ENCODE results near the gene PLA2G4B. TPM values are rescaled to one million over a fixed set of nuclear protein-coding genes. Genes with fewer than 3 reads are reported as not detected.

PLA2G4B gene
- total RNA-seq, 1 experiment from 2014 or later = 3.7 TPM

DNA sequence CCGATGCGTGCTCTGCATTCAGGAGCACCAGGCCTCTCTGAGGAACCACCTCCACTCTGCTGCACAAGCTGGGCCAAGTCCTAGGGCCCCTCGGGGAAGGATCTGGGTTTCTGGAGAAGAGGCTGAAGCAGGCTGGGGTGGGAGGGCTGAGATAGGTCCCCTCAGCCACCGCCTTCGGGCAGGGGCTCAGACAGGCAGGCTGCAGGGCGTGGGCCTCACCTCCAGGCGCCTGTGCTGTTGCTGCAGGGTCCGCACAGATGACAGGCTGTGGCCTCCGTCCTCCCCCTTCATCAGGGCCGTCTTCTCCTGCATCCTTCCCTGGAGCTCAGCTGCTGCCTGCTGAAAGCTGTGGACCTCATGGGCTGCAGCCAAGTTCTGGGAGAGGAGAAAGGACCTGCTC is 15.2 kb downstream of the PLA2G4B start:
- Histone ChIP-seq H3K23me2 (ENCODE audit: insufficient read length, low read depth, low read length, poor library complexity, severe bottlenecking) (peaks cover 3% of the 10 kb centered on the region), H4K8ac (replicated peaks; ENCODE audit: insufficient read length, low read depth, low read length) (no peak overlapping the region), H3K18ac (ENCODE audit: insufficient read length, low read depth, low read length) (no peak overlapping the region), H3K79me1 (ENCODE audit: insufficient read depth, low read depth, low read length, poor library complexity, severe bottlenecking) (no peaks in the 10 kb centered on the region), H3K9ac (ENCODE audit: extremely low read depth, insufficient read length, low read length) (no peak overlapping the region), H3K14ac (ENCODE audit: insufficient read depth, low read length) (no peak overlapping the region), H3K79me2 (ENCODE audit: insufficient read depth, low read length) (no peaks in the 10 kb centered on the region), H3K56ac (ENCODE audit: insufficient read length, low read depth, low read length) (no peak overlapping the region), H2AFZ (ENCODE audit: low read length) (no peak overlapping the region), H3K27me3 (ENCODE audit: insufficient read depth, low read length) (no peaks in the 10 kb centered on the region), H3T11ph (ENCODE audit: low read length) (no peak overlapping the region), H3K9me3 (ENCODE audit: control insufficient read depth, low read depth, low read length) (no peaks in the 10 kb centered on the region), H2BK15ac (ENCODE audit: low read depth, low read length) (no peak overlapping the region), H3K27ac (ENCODE audit: insufficient read length, low read depth, low read length) (no peak overlapping the region), H3K23ac (ENCODE audit: insufficient read length, low read depth, low read length) (no peak overlapping the region), H4K5ac (ENCODE audit: insufficient read length, low read depth, low read length) (no peak overlapping the region), H2BK120ac (ENCODE audit: low read depth, low read length, poor library complexity, severe bottlenecking) (no peak overlapping the region), H2BK20ac (ENCODE audit: low read depth, low read length, poor library complexity, severe bottlenecking) (no peak overlapping the region), H2AK5ac (ENCODE audit: insufficient read length, low read length) (no peak overlapping the region), H3K4me1 (ENCODE audit: insufficient read depth, low read length) (no peaks in the 10 kb centered on the region), H4K91ac (ENCODE audit: insufficient read length, low read depth, low read length) (no peak overlapping the region), H4K20me1 (ENCODE audit: control insufficient read depth, insufficient read depth, insufficient read length) (no peaks in the 10 kb centered on the region), H3K4me2 (ENCODE audit: insufficient read depth, insufficient read length, low read length) (no peak overlapping the region), H2BK5ac (ENCODE audit: insufficient read length, low read length) (no peak overlapping the region), H3K4ac (ENCODE audit: low read depth, low read length) (no peak overlapping the region), H2BK12ac (ENCODE audit: insufficient read length, low read depth, low read length) (no peak overlapping the region)
- Mint-ChIP-seq H3K27ac (no peak overlapping the region), H3K36me3 (ENCODE audit: insufficient read depth in 1 of 3, low read depth in 3 of 3) (no peaks in the 10 kb centered on the region; a peak in 1 of 7 replicates), H3K9me3 (no peaks in the 10 kb centered on the region), H3K27me3 (ENCODE audit: low read depth) (peaks cover 3% of the 10 kb centered on the region), H3K4me3 (no peak overlapping the region), H3K4me1 (peaks cover 8 to 16% of the 10 kb centered on the region in 2 experiments)
- TF ChIP-seq, protein P1, sequence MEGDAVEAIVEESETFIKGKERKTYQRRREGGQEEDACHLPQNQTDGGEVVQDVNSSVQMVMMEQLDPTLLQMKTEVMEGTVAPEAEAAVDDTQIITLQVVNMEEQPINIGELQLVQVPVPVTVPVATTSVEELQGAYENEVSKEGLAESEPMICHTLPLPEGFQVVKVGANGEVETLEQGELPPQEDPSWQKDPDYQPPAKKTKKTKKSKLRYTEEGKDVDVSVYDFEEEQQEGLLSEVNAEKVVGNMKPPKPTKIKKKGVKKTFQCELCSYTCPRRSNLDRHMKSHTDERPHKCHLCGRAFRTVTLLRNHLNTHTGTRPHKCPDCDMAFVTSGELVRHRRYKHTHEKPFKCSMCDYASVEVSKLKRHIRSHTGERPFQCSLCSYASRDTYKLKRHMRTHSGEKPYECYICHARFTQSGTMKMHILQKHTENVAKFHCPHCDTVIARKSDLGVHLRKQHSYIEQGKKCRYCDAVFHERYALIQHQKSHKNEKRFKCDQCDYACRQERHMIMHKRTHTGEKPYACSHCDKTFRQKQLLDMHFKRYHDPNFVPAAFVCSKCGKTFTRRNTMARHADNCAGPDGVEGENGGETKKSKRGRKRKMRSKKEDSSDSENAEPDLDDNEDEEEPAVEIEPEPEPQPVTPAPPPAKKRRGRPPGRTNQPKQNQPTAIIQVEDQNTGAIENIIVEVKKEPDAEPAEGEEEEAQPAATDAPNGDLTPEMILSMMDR (conservative IDR thresholded peaks at IDR 0.05) = no peak
- no CpG with 5 or more reads among the region's 10 CpGs for WGBS (ENCODE audit: extremely low coverage, insufficient read length, low lambda C conversion rate)
- no peak for DNase-seq
